Astrocyte (in vitro differentiated cells and primary cell): ENCODE data around the gene C17orf50.

Experiments
- EZH2 ChIP-seq: IDR thresholded peaks from 2 replicates; pipeline ENCODE4 v1.6.1; 2012; ENCODE audit warnings: mild to moderate bottlenecking, low read length, inconsistent platforms; ENCODE audit not compliant: insufficient read depth
- TF ChIP-seq, protein P1 (sequence below): IDR thresholded peaks from 2 replicates; pipeline ENCODE4 v1.5.1; 2011; ENCODE audit warnings: low read depth, mild to moderate bottlenecking, inconsistent platforms, low read length, moderate library complexity; ENCODE audit not compliant: insufficient read depth

DNA sequence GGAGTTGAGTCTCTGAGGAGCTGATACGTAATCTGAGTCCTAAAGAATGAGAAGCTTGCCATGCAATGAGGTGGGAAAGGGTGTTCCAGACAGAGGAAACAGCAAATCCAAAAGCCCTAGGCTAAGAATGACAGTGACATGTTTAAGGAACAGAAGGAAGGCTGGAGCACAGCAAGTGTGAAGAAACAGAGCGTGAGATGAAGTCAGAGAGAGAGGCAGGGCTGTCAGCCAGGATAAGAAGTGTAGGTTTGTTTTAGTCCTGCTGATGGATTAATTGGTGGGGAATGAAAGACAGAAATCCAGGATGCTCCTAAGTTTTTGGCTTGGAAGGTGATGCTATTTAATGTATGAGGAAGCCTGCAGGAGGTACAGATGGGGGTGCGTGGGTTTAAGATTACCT is 20.3 kb downstream of the C17orf50 start:
- TF ChIP-seq, protein P1, sequence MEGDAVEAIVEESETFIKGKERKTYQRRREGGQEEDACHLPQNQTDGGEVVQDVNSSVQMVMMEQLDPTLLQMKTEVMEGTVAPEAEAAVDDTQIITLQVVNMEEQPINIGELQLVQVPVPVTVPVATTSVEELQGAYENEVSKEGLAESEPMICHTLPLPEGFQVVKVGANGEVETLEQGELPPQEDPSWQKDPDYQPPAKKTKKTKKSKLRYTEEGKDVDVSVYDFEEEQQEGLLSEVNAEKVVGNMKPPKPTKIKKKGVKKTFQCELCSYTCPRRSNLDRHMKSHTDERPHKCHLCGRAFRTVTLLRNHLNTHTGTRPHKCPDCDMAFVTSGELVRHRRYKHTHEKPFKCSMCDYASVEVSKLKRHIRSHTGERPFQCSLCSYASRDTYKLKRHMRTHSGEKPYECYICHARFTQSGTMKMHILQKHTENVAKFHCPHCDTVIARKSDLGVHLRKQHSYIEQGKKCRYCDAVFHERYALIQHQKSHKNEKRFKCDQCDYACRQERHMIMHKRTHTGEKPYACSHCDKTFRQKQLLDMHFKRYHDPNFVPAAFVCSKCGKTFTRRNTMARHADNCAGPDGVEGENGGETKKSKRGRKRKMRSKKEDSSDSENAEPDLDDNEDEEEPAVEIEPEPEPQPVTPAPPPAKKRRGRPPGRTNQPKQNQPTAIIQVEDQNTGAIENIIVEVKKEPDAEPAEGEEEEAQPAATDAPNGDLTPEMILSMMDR = no peak
- TF ChIP-seq EZH2 = no peak
